Mesenteric fat pad (tissue), 1 donor: ENCODE measurements around the gene FNDC11. TPM values are rescaled to one million over a fixed set of nuclear protein-coding genes. Genes with fewer than 3 reads are reported as not detected.
A peak's percentile ranks its signal among the peaks of the same experiment; 100 is the strongest.
"Not testable (repeated sequence)": the region's sequence is repeated elsewhere in the genome, so short reads cannot be mapped to it uniquely, and the experiment has no call there.

ENCODE experiments used
- DNase-seq: peaks from one replicate; pipeline ENCODE4 v3.0.0-alpha.2; 2020; ENCODE audit warnings: low spot score
- long read RNA-seq: library from polyadenylated mRNA; unstranded; transcript quantifications from one replicate; pipeline ENCODE4 v2.0.0, GENCODE V29; 2020
- total RNA-seq: library from RNA; stranded (reverse); fragmentation: NEBNext Ultra II Directional; extraction: Animal tissue kit (Norgen Biotek cat#: 25700); gene quantifications from one replicate; pipeline ENCODE4 v1.2.1, GENCODE V29; 2021
- donor health status: DM: yes; HTN: yes; CAD: no.

Gene FNDC11, protein sequence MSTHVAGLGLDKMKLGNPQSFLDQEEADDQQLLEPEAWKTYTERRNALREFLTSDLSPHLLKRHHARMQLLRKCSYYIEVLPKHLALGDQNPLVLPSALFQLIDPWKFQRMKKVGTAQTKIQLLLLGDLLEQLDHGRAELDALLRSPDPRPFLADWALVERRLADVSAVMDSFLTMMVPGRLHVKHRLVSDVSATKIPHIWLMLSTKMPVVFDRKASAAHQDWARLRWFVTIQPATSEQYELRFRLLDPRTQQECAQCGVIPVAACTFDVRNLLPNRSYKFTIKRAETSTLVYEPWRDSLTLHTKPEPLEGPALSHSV
- total RNA-seq, result 0.13 TPM
- long read RNA-seq, partial matches to known transcripts, result 0 of 1 reads
- long read RNA-seq, other reads (novel, unspliced or antisense), result 0 of 1 reads

- DNase-seq, result no peak
These were observed at the start of gene FNDC11 for GRCh38 chr20:63553933-63554290. TSS of gene FNDC11 (plus strand) at chr20:63554159. CDS start at chr20:63555664, 1,505 bp downstream.

DNA sequence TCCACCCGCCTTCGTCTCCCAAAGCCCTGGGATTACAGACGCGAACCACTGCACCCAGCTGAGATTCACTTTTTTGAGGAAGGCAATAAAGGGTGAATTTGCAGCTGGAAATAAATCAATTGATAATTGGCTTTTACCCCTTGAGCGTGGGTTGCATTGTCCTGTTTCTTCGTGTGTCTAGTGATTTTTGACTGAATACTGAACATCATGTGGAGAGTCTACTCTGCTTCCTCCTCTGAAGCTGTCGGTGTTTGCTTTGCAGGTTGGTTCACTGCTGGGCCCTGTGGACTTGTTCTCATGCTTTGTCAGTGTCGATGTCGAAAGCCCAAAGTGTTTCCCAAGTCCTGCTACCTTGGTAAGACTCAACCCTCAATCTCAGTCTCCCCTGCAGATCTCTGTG lies 49.3 kb upstream of the FNDC11 start:
- no peak for DNase-seq

DNA sequence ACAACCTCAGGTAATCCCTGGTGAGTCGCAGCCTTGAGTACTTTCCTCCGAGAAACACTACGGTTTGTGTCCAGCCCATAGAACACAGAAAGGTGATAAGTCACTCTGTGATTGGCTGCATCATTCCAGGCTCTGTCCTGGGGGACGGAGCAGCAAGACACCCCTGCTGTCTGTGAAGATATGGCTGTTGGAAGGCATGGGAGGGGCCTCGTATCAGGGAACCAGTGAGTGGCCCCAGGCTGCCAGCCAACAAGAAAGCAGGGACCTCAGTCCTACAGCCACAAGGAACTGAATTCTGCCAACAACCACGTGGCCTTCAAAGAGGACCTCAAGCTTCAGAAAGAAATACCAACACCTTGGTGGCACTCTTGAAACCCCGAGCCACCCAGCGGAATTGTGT lies 48.7 kb upstream of the FNDC11 start:
- no peak for DNase-seq

- no peak for DNase-seq
These were observed 48.2 kb upstream of the FNDC11 start for GRCh38 chr20:63505723-63506122.

- no peak for DNase-seq
These were observed 46.7 kb upstream of the FNDC11 start for GRCh38 chr20:63507083-63507743.

GRCh38 chr20:63508072-63508768 lies 45.7 kb upstream of the FNDC11 start:
- DNase-seq, result no peak

DNA sequence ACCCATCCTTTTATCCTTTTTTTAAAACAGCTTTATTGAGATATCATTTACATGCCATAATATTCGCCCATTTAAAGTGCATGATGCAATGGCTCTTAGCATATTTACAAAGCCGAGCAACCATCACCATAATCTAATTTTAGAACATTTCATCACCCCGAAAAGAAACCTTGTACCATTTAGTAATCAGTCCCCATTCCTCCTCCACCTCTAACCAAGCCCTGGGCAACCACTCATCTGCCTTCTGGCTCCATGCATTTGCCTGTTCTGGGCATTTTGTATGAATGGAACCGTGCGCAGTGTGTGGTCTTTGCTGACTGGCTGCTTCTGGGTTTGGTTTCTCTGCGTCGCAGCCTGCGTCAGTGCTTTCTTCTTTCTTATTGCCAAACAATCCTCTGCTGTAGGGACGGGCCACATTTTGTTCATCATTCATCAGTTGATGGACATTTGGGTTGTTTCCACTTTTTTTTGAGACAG lies 44.8 kb upstream of the FNDC11 start:
- no peak for DNase-seq

- no peak for DNase-seq
These were observed 40.8 kb upstream of the FNDC11 start for GRCh38 chr20:63513207-63513606.

- DNase-seq, result not testable (repeated sequence)
These were observed 39.4 kb upstream of the FNDC11 start for GRCh38 chr20:63514520-63514919.

GRCh38 chr20:63517376-63518309 lies 36.3 kb upstream of the FNDC11 start:
- no peak for DNase-seq

DNA sequence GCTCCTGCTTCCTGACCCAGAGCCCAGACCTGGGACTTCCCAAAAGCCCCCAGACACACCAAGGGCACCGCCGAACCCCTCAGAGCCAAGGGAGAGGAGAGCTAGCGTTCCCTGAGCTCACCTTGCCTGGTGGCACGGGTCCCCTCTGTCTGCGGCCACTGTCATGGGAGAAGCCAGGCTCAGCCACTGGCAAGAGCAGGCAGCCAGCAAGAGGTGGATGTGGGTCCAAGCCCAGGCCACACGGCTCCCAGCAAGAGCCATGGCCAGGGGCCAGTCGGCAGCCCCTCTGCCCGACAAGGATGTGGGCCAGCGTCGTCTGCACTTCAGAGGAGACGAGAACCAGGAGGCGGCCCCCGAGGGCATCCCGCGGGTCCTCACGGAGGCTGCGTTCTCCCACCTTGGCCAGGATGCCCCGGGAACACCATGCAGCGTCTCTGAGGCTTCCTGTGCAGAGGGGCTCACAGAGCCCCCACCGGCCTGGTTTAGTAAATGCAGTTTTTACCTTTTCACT lies 35.6 kb upstream of the FNDC11 start:
- DNase-seq, result no peak

DNA sequence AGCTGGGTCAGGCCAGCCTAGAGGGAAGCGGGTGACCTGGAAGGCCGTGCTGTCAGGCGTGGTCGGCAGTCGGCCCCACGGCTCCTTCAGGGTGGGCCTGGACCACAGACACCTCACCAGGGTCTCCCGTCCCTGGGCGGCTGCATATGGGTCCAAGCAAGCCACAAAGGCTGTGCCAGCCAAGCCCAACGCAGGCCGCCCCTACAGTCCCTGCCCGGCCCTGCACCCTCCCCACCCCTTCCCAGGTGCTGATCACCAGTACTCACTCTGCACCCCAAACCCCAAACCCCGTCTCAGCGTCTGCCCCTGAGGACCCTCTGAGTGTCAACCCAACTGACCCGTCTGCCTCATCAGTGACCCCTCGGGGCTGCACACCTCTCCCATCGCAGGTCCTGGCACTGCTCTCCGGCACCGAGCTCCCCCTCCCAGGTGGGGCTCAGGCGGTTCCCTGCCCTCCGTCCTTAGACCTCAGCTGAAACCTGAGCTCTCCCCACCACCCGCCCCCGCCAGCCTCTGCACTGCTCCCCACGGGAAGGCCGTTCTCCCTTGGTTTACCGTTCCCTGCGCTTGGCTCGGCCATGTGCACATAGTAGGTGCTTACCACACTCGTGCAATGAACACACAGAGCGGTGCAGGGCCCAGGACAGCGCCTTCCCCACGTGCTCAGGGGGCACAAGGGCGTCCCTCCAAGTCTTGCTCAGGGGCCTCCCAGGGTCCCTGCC lies 34.9 kb upstream of the FNDC11 start:
- DNase-seq, result no peak

DNA sequence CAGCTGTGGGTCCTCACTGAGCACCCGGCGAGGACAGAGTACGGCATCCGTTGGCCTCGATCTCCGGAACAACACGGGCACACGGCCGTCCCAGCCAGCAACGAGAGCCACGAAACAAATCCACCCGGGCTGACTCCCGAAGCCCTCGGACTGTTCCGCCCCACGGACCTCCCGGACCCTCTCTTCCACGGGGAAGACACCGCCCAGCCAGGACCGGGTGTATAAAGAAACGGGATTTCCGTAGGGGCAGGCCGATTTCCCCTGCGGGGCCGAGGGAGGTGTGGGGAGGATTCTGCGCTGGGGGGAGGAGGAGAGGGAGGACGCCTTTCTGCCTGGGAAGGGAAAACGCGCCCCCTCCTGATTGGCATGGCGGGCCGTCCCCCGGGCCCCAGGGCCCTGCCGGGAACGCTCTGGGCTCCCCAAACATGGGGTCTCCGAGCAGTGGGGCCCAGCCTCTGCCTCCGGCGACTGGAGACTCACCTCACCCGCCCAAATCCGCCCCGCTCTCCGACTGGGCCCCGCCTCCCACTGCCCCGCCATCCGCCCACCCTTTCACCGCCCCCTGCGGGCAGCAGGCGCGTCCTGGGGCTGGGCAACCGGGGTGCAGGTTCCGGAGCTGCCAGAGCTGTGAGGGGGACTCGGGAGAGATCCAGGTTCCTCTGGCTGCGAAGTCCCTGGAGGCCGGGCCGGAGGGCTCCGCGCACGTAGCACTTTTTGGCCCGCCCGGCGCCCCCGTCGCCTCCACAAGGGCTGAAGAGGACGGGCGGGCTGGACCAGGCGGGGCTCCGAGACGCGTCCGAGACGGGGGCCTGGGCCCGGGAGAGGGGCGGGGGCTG lies 34.1 kb upstream of the FNDC11 start:
- no peak for DNase-seq

DNA sequence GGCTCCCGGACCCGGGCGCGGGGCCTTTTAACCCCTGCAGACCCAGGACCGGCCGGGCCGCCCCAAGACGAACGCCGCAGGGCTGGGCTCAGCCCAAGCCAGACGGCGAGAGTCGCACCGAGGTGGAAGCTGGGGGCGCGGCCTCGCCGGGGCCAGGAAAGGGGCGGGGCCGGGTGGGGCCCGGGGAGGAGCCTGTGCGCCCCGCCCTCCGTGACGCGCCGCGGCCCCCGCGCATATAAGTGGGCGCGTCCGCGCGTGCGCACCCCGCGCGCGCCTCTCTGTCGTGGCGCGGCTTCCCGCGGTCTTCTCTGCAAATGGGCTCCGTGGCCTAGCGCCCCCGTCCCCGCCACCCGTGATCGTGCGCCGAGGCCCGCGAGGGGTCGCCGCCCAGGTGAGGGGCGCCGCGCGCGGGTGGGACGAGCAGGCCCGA lies 33.4 kb upstream of the FNDC11 start, which contains the start of gene PPDPF:
PPDPF (plus strand) TSS at position 262 of the 430 bp plus-strand sequence. CDS start 544 bp downstream, outside the sequence.
- DNase-seq, result peak; percentile 97

DNA sequence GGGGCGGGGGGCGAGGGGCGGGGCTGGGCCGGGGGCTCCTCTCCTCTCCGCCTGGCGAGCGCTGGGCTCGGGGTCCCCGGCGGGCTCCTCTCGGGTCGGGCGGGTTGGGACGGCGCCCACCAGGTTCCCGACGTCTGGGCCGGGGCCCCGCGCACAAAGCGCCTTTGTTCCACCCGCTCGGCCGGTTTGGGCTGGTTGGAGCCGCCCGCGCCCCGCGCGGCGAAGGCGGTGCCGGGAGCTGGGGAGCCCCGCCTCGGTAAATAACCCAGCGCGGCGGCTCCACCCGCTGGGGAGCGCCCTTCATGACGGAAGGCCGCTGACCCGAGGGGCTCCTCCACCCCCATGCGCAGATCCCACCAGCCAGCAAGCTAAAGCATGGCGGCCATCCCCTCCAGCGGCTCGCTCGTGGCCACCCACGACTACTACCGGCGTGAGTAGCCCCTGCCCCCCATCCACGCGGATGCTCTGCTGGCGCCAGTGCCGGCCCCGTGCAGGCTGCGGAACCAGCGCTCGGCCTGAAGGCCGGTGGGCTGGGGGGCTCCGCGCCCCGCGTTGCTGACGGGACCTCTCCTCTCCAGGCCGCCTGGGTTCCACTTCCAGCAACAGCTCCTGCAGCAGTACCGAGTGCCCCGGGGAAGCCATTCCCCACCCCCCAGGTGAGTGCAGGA lies 32.9 kb upstream of the FNDC11 start:
- no peak for DNase-seq

GRCh38 chr20:63521602-63522001 lies 32.4 kb upstream of the FNDC11 start:
- no peak for DNase-seq

DNA sequence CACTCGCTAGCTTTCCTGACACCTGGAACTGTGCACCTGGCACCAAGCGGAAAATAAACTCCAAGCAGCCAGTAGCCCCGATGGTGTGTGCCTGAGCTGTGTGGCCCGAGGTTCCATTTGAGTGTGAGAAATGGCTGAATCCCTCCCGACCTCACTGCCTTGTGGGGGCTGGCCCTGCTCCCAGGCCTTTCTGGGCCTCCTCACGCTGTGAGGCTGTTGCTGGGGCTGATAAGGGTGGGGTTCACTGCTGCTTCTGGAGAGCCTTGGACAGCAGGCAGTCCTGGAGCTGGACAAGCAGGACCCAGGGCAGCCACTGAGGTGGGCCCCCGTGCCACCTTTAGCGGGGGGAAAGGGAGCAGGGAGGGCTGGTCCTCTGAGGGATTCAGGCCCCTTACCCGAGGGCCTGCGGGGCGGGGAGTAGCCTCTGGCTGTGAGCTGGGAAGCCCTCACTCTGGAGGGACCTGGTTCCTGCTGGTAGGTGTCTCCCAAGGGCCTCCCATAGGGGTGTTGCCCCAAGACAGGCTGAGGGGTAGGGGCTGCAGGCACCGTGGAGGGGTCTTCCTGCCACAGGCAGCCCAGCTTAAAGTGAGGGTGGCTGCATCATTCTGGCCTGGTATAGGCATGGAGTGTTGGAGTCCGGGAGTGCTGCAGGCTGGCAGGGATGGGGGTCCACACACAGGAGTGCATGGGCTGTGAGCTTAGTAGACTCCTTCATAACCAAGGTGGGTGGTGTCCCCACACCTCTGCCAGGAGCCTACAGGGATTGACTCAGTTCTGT lies 31.7 kb upstream of the FNDC11 start:
- no peak for DNase-seq
